GM23338 (cell line): Measurements from ENCODE around the gene GAB2. TPM values are rescaled to one million over a fixed set of nuclear protein-coding genes. Genes with fewer than 3 reads are reported as not detected.

ENCODE experiments used
- ATAC-seq: fragments of 200-7000 bp; cut with Tn5 transposase; 3 replicates; pipeline ENCODE4 v1.9.1; 2020
- DNase-seq: peaks from one replicate; pipeline ENCODE4 v3.0.0-alpha.2; 2015; ENCODE audit warnings: low spot score
- H2AFZ ChIP-seq: fragments of 200-600 bp; sonication (generic); 2 replicates; pipeline ENCODE4 v1.8.0; 2016; ENCODE audit warnings: antibody characterized with exemption, mild to moderate bottlenecking, moderate library complexity
- H3F3A ChIP-seq: fragments of 200-600 bp; sonication (generic); replicated peaks from 2 replicates; pipeline ENCODE4 v1.8.0; 2017; ENCODE audit warnings: antibody characterized with exemption, mixed run types, low read depth
- H3K27ac ChIP-seq: fragments of 200-600 bp; sonication (generic); 2 replicates; pipeline ENCODE4 v1.6.1; 2016; ENCODE audit warnings: low read depth
- H3K27me3 ChIP-seq: fragments of 200-600 bp; sonication (generic); 2 replicates; pipeline ENCODE4 v1.8.0; 2016; ENCODE audit warnings: mild to moderate bottlenecking, mixed run types, moderate library complexity; ENCODE audit not compliant: insufficient read depth
- H3K36me3 ChIP-seq: fragments of 200-600 bp; sonication (generic); 2 replicates; pipeline ENCODE4 v1.8.0; 2016; ENCODE audit warnings: mild to moderate bottlenecking; ENCODE audit not compliant: insufficient read depth
- H3K4me1 ChIP-seq: fragments of 200-600 bp; sonication (generic); 2 replicates; pipeline ENCODE4 v1.8.0; 2016; ENCODE audit warnings: mild to moderate bottlenecking, moderate library complexity; ENCODE audit not compliant: insufficient read depth
- H3K4me2 ChIP-seq: fragments of 200-600 bp; sonication (generic); 2 replicates; pipeline ENCODE4 v1.7.1; 2017; ENCODE audit warnings: mixed run types
- H3K4me3 ChIP-seq: fragments of 200-600 bp; sonication (generic); 2 replicates; pipeline ENCODE4 v1.6.1; 2016; ENCODE audit warnings: mixed run types
- H3K79me2 ChIP-seq: fragments of 200-600 bp; sonication (generic); replicated peaks from 2 replicates; pipeline ENCODE4 v1.8.0; 2017; ENCODE audit warnings: mild to moderate bottlenecking; ENCODE audit not compliant: insufficient read depth
- H3K9me2 ChIP-seq: fragments of 200-600 bp; sonication (generic); 2 replicates; pipeline ENCODE4 v1.8.0; 2017; ENCODE audit not compliant: insufficient read depth
- H4K20me1 ChIP-seq: fragments of 200-600 bp; sonication (generic); replicated peaks from 2 replicates; pipeline ENCODE4 v1.8.0; 2017; ENCODE audit warnings: mild to moderate bottlenecking; ENCODE audit not compliant: insufficient read depth
- H3K27ac Mint-ChIP-seq: 2 replicates; pipeline ENCODE4 v1.8.0; 2020; ENCODE audit warnings: inconsistent platforms, mild to moderate bottlenecking, moderate library complexity, mixed read lengths
- H3K27me3 Mint-ChIP-seq: 3 replicates; pipeline ENCODE4 v1.8.0; 2022; ENCODE audit warnings: low read depth, mild to moderate bottlenecking, moderate library complexity, mixed read lengths, inconsistent platforms; ENCODE audit not compliant: insufficient read depth, poor library complexity
- H3K36me3 Mint-ChIP-seq: 3 replicates; pipeline ENCODE4 v1.8.0; 2021; ENCODE audit warnings: low read depth, mild to moderate bottlenecking, inconsistent platforms, moderate library complexity, mixed read lengths
- H3K4me1 Mint-ChIP-seq: 3 replicates; pipeline ENCODE4 v1.8.0; 2020; ENCODE audit warnings: mild to moderate bottlenecking, inconsistent platforms, mixed read lengths
- H3K4me3 Mint-ChIP-seq: 3 replicates; pipeline ENCODE4 v1.8.0; 2021; ENCODE audit warnings: moderate library complexity, mild to moderate bottlenecking, inconsistent platforms, mixed read lengths
- H3K9me3 Mint-ChIP-seq: 3 replicates; pipeline ENCODE4 v1.8.0; 2020; ENCODE audit warnings: moderate library complexity, mild to moderate bottlenecking, inconsistent platforms, mixed read lengths
- CREB1 ChIP-seq: fragments of 250-450 bp; sonication (Bioruptor Pico); IDR thresholded peaks from 2 replicates; pipeline ENCODE4 v1.5.0; 2020; ENCODE audit warnings: low read depth, mild to moderate bottlenecking, moderate library complexity
- ETS1 ChIP-seq: IDR thresholded peaks from 2 replicates; pipeline ENCODE4 v1.6.1; 2016; ENCODE audit warnings: antibody characterized with exemption
- EZH2 ChIP-seq: fragments of 200-600 bp; sonication (generic); IDR thresholded peaks from one replicate; pipeline ENCODE4 v1.8.0; 2017; ENCODE audit warnings: antibody characterized with exemption, mild to moderate bottlenecking, low read depth; ENCODE audit not compliant: unreplicated experiment
- EZH2phosphoT487 ChIP-seq: fragments of 200-600 bp; sonication (generic); IDR thresholded peaks from one replicate; pipeline ENCODE4 v1.8.1; 2018; ENCODE audit warnings: antibody characterized with exemption; ENCODE audit not compliant: unreplicated experiment
- POLR2AphosphoS5 ChIP-seq: IDR thresholded peaks from 2 replicates; pipeline ENCODE4 v1.6.1; 2016; ENCODE audit warnings: antibody characterized with exemption, low read depth
- STAT1 ChIP-seq: IDR thresholded peaks from one replicate; pipeline ENCODE4 v1.6.1; 2016; ENCODE audit warnings: antibody characterized with exemption; ENCODE audit not compliant: unreplicated experiment
- polyA plus RNA-seq: library from polyadenylated mRNA; unstranded; fragments of >200 nt; fragmentation: Nextera tagmentation; extraction: Ambion mirVana; gene quantifications from 2 replicates; pipeline ENCODE4 v1.2.1, GENCODE V29; 2016
- total RNA-seq: library from RNA; depleted of rRNA; stranded (reverse); fragments of >200 nt; shearing (Covaris generic); gene quantifications from 2 replicates; pipeline ENCODE4 v1.2.3, GENCODE V29; 2014
- TF ChIP-seq, protein P1 (sequence below): fragments of 250-450 bp; sonication (Bioruptor Pico); IDR thresholded peaks from 2 replicates; pipeline ENCODE4 v1.5.0; 2020; ENCODE audit warnings: mild to moderate bottlenecking, moderate library complexity

GAB2 gene
- total and polyA plus RNA-seq, 2 experiments from 2014 or later: 2.0 to 10.8 TPM

- TF ChIP-seq, protein P1, sequence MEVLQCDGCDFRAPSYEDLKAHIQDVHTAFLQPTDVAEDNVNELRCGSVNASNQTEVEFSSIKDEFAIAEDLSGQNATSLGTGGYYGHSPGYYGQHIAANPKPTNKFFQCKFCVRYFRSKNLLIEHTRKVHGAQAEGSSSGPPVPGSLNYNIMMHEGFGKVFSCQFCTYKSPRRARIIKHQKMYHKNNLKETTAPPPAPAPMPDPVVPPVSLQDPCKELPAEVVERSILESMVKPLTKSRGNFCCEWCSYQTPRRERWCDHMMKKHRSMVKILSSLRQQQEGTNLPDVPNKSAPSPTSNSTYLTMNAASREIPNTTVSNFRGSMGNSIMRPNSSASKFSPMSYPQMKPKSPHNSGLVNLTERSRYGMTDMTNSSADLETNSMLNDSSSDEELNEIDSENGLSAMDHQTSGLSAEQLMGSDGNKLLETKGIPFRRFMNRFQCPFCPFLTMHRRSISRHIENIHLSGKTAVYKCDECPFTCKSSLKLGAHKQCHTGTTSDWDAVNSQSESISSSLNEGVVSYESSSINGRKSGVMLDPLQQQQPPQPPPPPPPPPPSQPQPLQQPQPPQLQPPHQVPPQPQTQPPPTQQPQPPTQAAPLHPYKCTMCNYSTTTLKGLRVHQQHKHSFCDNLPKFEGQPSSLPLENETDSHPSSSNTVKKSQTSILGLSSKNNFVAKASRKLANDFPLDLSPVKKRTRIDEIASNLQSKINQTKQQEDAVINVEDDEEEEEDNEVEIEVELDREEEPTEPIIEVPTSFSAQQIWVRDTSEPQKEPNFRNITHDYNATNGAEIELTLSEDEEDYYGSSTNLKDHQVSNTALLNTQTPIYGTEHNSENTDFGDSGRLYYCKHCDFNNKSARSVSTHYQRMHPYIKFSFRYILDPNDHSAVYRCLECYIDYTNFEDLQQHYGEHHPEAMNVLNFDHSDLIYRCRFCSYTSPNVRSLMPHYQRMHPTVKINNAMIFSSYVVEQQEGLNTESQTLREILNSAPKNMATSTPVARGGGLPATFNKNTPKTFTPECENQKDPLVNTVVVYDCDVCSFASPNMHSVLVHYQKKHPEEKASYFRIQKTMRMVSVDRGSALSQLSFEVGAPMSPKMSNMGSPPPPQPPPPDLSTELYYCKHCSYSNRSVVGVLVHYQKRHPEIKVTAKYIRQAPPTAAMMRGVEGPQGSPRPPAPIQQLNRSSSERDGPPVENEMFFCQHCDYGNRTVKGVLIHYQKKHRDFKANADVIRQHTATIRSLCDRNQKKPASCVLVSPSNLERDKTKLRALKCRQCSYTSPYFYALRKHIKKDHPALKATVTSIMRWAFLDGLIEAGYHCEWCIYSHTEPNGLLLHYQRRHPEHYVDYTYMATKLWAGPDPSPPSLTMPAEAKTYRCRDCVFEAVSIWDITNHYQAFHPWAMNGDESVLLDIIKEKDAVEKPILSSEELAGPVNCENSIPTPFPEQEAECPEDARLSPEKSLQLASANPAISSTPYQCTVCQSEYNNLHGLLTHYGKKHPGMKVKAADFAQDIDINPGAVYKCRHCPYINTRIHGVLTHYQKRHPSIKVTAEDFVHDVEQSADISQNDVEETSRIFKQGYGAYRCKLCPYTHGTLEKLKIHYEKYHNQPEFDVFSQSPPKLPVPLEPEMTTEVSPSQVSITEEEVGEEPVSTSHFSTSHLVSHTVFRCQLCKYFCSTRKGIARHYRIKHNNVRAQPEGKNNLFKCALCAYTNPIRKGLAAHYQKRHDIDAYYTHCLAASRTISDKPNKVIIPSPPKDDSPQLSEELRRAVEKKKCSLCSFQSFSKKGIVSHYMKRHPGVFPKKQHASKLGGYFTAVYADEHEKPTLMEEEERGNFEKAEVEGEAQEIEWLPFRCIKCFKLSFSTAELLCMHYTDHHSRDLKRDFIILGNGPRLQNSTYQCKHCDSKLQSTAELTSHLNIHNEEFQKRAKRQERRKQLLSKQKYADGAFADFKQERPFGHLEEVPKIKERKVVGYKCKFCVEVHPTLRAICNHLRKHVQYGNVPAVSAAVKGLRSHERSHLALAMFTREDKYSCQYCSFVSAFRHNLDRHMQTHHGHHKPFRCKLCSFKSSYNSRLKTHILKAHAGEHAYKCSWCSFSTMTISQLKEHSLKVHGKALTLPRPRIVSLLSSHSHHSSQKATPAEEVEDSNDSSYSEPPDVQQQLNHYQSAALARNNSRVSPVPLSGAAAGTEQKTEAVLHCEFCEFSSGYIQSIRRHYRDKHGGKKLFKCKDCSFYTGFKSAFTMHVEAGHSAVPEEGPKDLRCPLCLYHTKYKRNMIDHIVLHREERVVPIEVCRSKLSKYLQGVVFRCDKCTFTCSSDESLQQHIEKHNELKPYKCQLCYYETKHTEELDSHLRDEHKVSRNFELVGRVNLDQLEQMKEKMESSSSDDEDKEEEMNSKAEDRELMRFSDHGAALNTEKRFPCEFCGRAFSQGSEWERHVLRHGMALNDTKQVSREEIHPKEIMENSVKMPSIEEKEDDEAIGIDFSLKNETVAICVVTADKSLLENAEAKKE (CRISPR knock-in tag): no peak
- TF ChIP-seq EZH2: no peak
Observed at GRCh38 chr11:78363024-78363619, 54.5 kb downstream of the GAB2 start (continued).

DNA sequence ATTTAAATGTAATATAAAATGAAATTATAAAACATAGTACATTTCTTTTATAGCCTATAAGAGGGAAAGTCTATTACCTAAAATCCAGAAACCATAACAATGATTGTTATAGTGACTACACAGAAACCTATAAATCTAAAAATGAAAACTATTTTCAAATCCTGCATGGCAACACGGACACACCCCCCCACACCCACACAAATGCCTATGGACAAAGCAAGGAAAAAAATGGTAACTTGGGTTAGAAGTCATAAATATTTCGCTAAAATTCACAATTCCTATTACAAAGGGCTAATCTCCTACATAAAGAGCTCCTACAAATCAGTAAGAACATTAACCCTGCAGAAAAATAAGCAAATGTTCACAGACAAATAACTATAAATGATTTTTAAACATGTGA lies 56.4 kb downstream of the GAB2 start:
- no peaks in the 10 kb centered on the region for H3K36me3 ChIP-seq
- Mint-ChIP-seq H3K4me1 (peaks cover 34% of the 10 kb centered on the region), H3K36me3 (peaks cover 4% of the 10 kb centered on the region; the same call in 2 of the 3 replicates), H3K27me3 (no peaks in the 10 kb centered on the region), H3K27ac (no peak overlapping the region; the same call in 1 of the 2 replicates), H3K9me3 (peaks cover 11% of the 10 kb centered on the region), H3K4me3 (no peak overlapping the region)
- H2AFZ ChIP-seq: no peak overlapping the region
- H3K79me2 ChIP-seq: no peaks in the 10 kb centered on the region; the same call in 1 of the 2 replicates
- H4K20me1 ChIP-seq: no peaks in the 10 kb centered on the region
- ATAC-seq (no peak), DNase-seq (no peak)
- H3K4me1 ChIP-seq: peaks cover 14% of the 10 kb centered on the region
- no peak overlapping the region for H3K27ac ChIP-seq
- H3K9me2 ChIP-seq: no peaks in the 10 kb centered on the region
- H3K4me2 ChIP-seq: no peak overlapping the region
- no peaks in the 10 kb centered on the region for H3F3A ChIP-seq
- H3K4me3 ChIP-seq: no peak overlapping the region
- no peaks in the 10 kb centered on the region for H3K27me3 ChIP-seq
- TF ChIP-seq EZH2 (no peak), CREB1 (no peak), STAT1 (no peak), ETS1 (no peak), EZH2phosphoT487 (no peak), POLR2AphosphoS5 (no peak)
- TF ChIP-seq, protein P1 (CRISPR knock-in tag): no peak
